ENCODE measurements around the gene SH3GL2. TPM values are rescaled to one million over a fixed set of nuclear protein-coding genes. Genes with fewer than 3 reads are reported as not detected.

Gene SH3GL2
- total and polyA plus RNA-seq, 11 donors = 1.3 to 20.9 (median 5.0) TPM

GRCh38 chr9:17839776-17840175 lies 260.9 kb downstream of the SH3GL2 start:
- Histone ChIP-seq H3K4me3 (no peak overlapping the region), H3K27me3 (no peaks in the 10 kb centered on the region), H3K4me1 (no peaks in the 10 kb centered on the region), H3K27ac (no peak overlapping the region), H3K9me3 (peaks cover 0 to 15% (median 2%) of the 10 kb centered on the region in 12 donors), H3K36me3 (no peaks in the 10 kb centered on the region)
- intact Hi-C loops (cut with DNase I) = no loop called here
- 42 to 63% (median 52%) methylated on average over 5 of the region's 5 CpGs for WGBS, 4 donors
- ATAC-seq = no peak
- DNase-seq = no peak
- TF ChIP-seq, protein P1, sequence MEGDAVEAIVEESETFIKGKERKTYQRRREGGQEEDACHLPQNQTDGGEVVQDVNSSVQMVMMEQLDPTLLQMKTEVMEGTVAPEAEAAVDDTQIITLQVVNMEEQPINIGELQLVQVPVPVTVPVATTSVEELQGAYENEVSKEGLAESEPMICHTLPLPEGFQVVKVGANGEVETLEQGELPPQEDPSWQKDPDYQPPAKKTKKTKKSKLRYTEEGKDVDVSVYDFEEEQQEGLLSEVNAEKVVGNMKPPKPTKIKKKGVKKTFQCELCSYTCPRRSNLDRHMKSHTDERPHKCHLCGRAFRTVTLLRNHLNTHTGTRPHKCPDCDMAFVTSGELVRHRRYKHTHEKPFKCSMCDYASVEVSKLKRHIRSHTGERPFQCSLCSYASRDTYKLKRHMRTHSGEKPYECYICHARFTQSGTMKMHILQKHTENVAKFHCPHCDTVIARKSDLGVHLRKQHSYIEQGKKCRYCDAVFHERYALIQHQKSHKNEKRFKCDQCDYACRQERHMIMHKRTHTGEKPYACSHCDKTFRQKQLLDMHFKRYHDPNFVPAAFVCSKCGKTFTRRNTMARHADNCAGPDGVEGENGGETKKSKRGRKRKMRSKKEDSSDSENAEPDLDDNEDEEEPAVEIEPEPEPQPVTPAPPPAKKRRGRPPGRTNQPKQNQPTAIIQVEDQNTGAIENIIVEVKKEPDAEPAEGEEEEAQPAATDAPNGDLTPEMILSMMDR (IDR thresholded peaks at IDR 0.05) = no peak
- TF ChIP-seq POLR2A (IDR thresholded peaks at IDR 0.05) = no peak

DNA sequence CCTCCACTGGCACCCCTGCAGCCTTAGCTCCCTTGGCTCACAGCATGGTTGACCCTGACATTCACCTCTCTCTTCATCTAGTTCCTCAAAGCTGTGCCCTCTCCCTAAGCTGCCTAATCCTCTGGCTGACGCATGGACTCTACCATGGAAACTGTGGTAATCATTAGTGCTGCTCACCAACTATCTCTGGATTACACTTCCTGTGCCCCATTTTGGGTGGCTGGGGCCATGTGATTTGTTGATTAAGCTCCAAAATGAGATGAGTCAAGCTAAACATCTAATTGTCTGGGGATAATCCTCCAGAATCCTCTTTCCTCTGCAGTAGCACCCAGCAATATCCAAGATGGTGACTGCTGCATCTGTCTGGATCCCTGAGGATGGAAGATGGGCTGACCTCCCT lies 264.4 kb downstream of the SH3GL2 start:
- H3K9me3 ChIP-seq = peaks cover 0 to 16% (median 3%) of the 10 kb centered on the region in 12 donors
- DNase-seq = no peak
- no peak overlapping the region for H3K4me3 ChIP-seq
- H3K36me3 ChIP-seq = no peaks in the 10 kb centered on the region
- whole genome bisulfite sequencing, 4 donors = 87 to 96% (median 93%) methylated on average over 1 of the region's 1 CpG
- H3K27ac ChIP-seq = no peak overlapping the region
- ATAC-seq = no peak
- TF ChIP-seq, protein P1 (IDR thresholded peaks at IDR 0.05) = no peak
- TF ChIP-seq POLR2A (IDR thresholded peaks at IDR 0.05) = no peak
- no peaks in the 10 kb centered on the region for H3K27me3 ChIP-seq
- intact Hi-C loops (cut with DNase I) = no loop called here
- H3K4me1 ChIP-seq = no peaks in the 10 kb centered on the region

All from heart left ventricle (tissue), 16 donors.